Upper lobe of left lung (tissue), 6 donors: ENCODE data around the gene MCCC1. TPM values are rescaled to one million over a fixed set of nuclear protein-coding genes. Genes with fewer than 3 reads are reported as not detected.

Experiments used
- ATAC-seq, 2 donors: fragments of 200-7000 bp; cut with Tn5 transposase; one replicate each; pipeline ENCODE4 v1.9.1; 2022; ENCODE audit warnings: mild to moderate bottlenecking in 2 of 2, moderate library complexity in 2 of 2; ENCODE audit not compliant: low FRiP score in 2 of 2
- DNase-seq, 2 donors: peaks; one replicate each; pipeline ENCODE4 v3.0.0-alpha.2; 2019 to 2020
- H3K27ac ChIP-seq, 4 donors: fragments of 200-600 bp; sonication (generic); one replicate each; pipeline ENCODE4 v1.5.1; 2016 to 2019
- H3K27me3 ChIP-seq, 4 donors: fragments of 200-600 bp; sonication (generic); one replicate each; pipeline ENCODE4 v1.5.1; 2017 to 2019
- H3K36me3 ChIP-seq, 4 donors: fragments of 200-600 bp; sonication (generic); one replicate each; pipeline ENCODE4 v1.5.1; 2016 to 2019
- H3K4me1 ChIP-seq, 4 donors: fragments of 200-600 bp; sonication (generic); one replicate each; pipeline ENCODE4 v1.5.1; 2018 to 2019
- H3K4me3 ChIP-seq, 4 donors: fragments of 200-600 bp; sonication (generic); one replicate each; pipeline ENCODE4 v1.5.1; 2017 to 2019; ENCODE audit warnings: mild to moderate bottlenecking in 2 of 4, moderate library complexity in 1 of 4
- H3K9me3 ChIP-seq, 4 donors: fragments of 200-600 bp; sonication (generic); one replicate each; pipeline ENCODE4 v1.5.1; 2018 to 2019
- CTCF ChIP-seq, 6 experiments: fragments of 450-650 bp in 4 of 6; fragments of 200-600 bp in 2 of 6; sonication (generic) in 2 of 6; IDR thresholded peaks; one replicate each; pipeline ENCODE4 v1.5.1; 2016 to 2019; ENCODE audit warnings: antibody characterized with exemption in 6 of 6
- EP300 ChIP-seq, 4 donors: sonication (generic); formaldehyde crosslinking; IDR thresholded peaks; one replicate each; pipeline ENCODE4 v1.5.1; 2017; ENCODE audit warnings: antibody characterized with exemption in 4 of 4, control low read depth in 2 of 4
- POLR2A ChIP-seq, 4 donors: fragments of 450-650 bp; IDR thresholded peaks; one replicate each; pipeline ENCODE4 v1.5.1; 2016 to 2017; ENCODE audit warnings: antibody characterized with exemption in 4 of 4, mild to moderate bottlenecking in 2 of 4
- POLR2AphosphoS5 ChIP-seq, 2 donors: sonication (generic); formaldehyde crosslinking; IDR thresholded peaks; one replicate each; pipeline ENCODE4 v1.5.1; 2017; ENCODE audit warnings: antibody characterized with exemption in 2 of 2
- WGBS, 2 donors: methylation state at CpG; one replicate each; pipeline ENCODE4 v1.1.5; 2017 to 2018; 5-methylcytosine and 5-hydroxymethylcytosine counted together
- total RNA-seq, 6 donors: library from RNA; depleted of rRNA in 4 of 6; stranded (reverse); fragments of >200 nt in 4 of 6; gene quantifications; one replicate each; pipeline versions ENCODE4 v1.1.0 to v1.2.1, GENCODE V29; 2016 to 2021
- donor health status: DM: no; HTN: no; CAD: no; lungs with moderate emphysema.
- donor health status: DM: no; HTN: yes; CAD: no; lungs with severe emphysema.

MCCC1 gene
- total RNA-seq, 6 donors from 2014 or later = 44.6 to 157 (median 85.4) TPM

- Histone ChIP-seq H3K27ac (peak within 1 kb of the TSS; percentile 83 to 95 (median 92)), H3K4me1 (peaks cover 12 to 22% (median 19%) of the 10 kb centered on the region in 4 donors), H3K9me3 (no peaks in the 10 kb centered on the region), H3K36me3 (no peaks in the 10 kb centered on the region), H3K27me3 (no peaks in the 10 kb centered on the region), H3K4me3 (peak within 1 kb of the TSS; percentile 60 to 89 (median 76))
- peak; percentile 92 to 99 for DNase-seq
- peak; percentile 94 to 98 for ATAC-seq
- TF ChIP-seq CTCF (IDR thresholded peaks at IDR 0.05) (peak in 1 of 6 experiments; percentile 14), EP300 (IDR thresholded peaks at IDR 0.05) (no peak), POLR2AphosphoS5 (IDR thresholded peaks at IDR 0.05) (peak in 1 of 2 donors; percentile 84), POLR2A (IDR thresholded peaks at IDR 0.05) (peak in 1 of 4 donors; percentile 81)
- WGBS, 2 donors = 0 to 1% methylated on average over 2 to 28 of the region's 106 CpGs
Observed at GRCh38 chr3:182980204-182981037, 118.9 kb downstream of the MCCC1 start, which contains the start of gene DCUN1D1. Gene DCUN1D1 (minus strand): TSS chr3:182980538. CDS start chr3:182980489, 49 bp downstream.

- H3K4me1 ChIP-seq = peaks cover 12 to 22% (median 19%) of the 10 kb centered on the region in 4 donors
- 0 to 1% methylated on average over 8 to 24 of the region's 29 CpGs for WGBS, 2 donors
- DNase-seq (peak in 1 of 2 donors; percentile 53), ATAC-seq (peak; percentile 32 to 58)
- H3K36me3 ChIP-seq = no peaks in the 10 kb centered on the region
- H3K9me3 ChIP-seq = no peaks in the 10 kb centered on the region
- peak overlapping the region; percentile 60 to 89 (median 76) for H3K4me3 ChIP-seq
- no peak for TF ChIP-seq CTCF (IDR thresholded peaks at IDR 0.05)
- peak in 1 of 2 donors; percentile 5 for TF ChIP-seq POLR2AphosphoS5 (IDR thresholded peaks at IDR 0.05)
- TF ChIP-seq POLR2A (IDR thresholded peaks at IDR 0.05) = no peak
- peak overlapping the region; percentile 83 to 95 (median 92) for H3K27ac ChIP-seq
- H3K27me3 ChIP-seq = no peaks in the 10 kb centered on the region
Observed at GRCh38 chr3:182979674-182980191, 119.6 kb downstream of the MCCC1 start.

GRCh38 chr3:182979103-182979673 is 120.1 kb downstream of the MCCC1 start:
- Histone ChIP-seq H3K27me3 (no peaks in the 10 kb centered on the region), H3K27ac (peak overlapping the region; percentile 83 to 95 (median 92)), H3K4me1 (peaks cover 12 to 22% (median 19%) of the 10 kb centered on the region in 4 donors), H3K4me3 (peak overlapping the region; percentile 60 to 89 (median 76)), H3K36me3 (no peaks in the 10 kb centered on the region), H3K9me3 (no peaks in the 10 kb centered on the region)
- ATAC-seq (no peak), DNase-seq (no peak)
- WGBS, 2 donors = 1 to 2% methylated on average over 10 of the region's 10 CpGs
- no peak for TF ChIP-seq EP300 (IDR thresholded peaks at IDR 0.05)
- TF ChIP-seq CTCF (IDR thresholded peaks at IDR 0.05) = no peak
- TF ChIP-seq POLR2A (IDR thresholded peaks at IDR 0.05) = no peak
- TF ChIP-seq POLR2AphosphoS5 (IDR thresholded peaks at IDR 0.05) = no peak

GRCh38 chr3:182978387-182978786 is 120.9 kb downstream of the MCCC1 start:
- TF ChIP-seq POLR2AphosphoS5 (IDR thresholded peaks at IDR 0.05) = no peak
- TF ChIP-seq POLR2A (IDR thresholded peaks at IDR 0.05) = no peak
- no peak for TF ChIP-seq EP300 (IDR thresholded peaks at IDR 0.05)
- no peak for TF ChIP-seq CTCF (IDR thresholded peaks at IDR 0.05)
- H3K9me3 ChIP-seq = no peaks in the 10 kb centered on the region
- no peak overlapping the region for H3K27ac ChIP-seq
- no peaks in the 10 kb centered on the region for H3K36me3 ChIP-seq
- peak overlapping the region in 1 of 4 donors; percentile 70 for H3K4me3 ChIP-seq
- DNase-seq (no peak), ATAC-seq (no peak)
- 84 to 85% methylated on average over 5 of the region's 5 CpGs for WGBS, 2 donors
- H3K27me3 ChIP-seq = no peaks in the 10 kb centered on the region
- peaks cover 12 to 22% (median 19%) of the 10 kb centered on the region in 4 donors for H3K4me1 ChIP-seq
